ENCODE measurements around the gene ST8SIA4.

ST8SIA4 gene

GRCh38 chr5:100903039-100903887 lies at the start of gene ST8SIA4:
Gene ST8SIA4, minus strand, starts transcription at chr5:100903282. Its CDS starts 327 bp downstream, at chr5:100902955.
- DNase-seq (ENCODE audit: low read depth) = peak; percentile 89

GRCh38 chr5:100950985-100951384 lies 47.9 kb upstream of the ST8SIA4 start:
- DNase-seq (ENCODE audit: low read depth) = no peak

- DNase-seq (ENCODE audit: low read depth) = no peak
These were observed 10.2 kb upstream of the ST8SIA4 start for GRCh38 chr5:100913298-100913697.

- no peak for DNase-seq (ENCODE audit: low read depth)
These were observed 6.0 kb upstream of the ST8SIA4 start for GRCh38 chr5:100909034-100909433.

DNA sequence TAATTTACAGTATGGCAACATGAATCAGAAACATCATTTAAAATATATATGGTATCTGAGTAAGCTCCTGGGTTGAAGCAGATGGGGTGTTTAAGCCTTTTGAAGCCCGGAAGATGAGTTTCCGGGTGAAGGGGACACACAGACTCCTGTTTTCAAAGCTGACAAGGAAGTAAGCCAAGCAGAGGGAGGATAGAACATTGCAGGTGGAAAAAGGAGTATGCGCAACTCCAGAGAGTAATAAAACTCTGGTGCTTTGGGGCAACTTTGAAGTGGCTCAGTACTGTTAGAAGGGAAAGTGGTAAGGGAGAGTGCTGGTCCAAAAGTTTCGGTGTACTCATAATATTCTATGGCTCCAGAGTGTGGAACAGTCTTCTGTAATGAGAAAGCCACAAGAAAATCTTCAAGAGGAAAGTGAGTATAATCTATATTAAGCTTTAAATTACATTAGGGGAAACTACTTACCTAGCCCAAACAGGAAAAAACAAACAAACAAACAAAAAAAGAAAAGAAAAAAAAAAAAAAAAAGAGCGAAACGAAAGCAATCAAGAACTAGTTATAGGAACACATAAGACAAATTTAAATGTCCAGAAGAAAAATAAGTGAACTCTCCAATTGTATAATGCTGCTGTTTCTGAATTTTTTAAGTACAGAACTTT lies 2.3 kb upstream of the ST8SIA4 start:
- DNase-seq (ENCODE audit: low read depth) = peak; percentile 6

DNA sequence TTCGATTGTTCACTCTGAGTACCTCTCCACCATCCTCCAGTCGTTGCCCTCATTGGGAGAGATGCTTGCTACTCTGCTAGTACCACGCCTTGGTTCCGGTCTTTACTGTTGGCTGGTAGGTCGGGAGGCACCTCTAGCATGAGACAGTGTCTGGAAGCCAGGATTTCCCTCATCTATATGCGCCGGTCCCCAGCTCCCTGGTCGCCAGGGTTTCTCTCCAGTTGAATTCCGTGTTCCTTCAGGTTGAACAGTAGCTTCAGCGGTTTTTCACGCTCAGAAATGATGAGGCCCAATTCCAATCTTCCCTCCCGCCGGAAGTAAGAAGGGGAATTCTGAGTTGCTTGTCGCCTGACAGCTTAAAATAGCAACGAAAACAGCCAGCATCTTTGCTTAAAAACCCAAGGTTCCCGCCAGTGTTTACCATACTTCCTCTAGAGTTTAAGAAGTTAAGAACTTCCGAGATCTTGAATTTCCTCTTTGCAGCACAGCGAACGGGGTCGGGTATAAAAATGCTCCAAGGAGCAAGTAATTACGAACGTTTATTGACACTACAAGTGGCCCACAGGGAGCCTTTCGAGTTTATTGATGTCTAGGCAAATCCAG lies 1.3 kb upstream of the ST8SIA4 start:
- DNase-seq (ENCODE audit: low read depth) = peak; percentile 56

DNA sequence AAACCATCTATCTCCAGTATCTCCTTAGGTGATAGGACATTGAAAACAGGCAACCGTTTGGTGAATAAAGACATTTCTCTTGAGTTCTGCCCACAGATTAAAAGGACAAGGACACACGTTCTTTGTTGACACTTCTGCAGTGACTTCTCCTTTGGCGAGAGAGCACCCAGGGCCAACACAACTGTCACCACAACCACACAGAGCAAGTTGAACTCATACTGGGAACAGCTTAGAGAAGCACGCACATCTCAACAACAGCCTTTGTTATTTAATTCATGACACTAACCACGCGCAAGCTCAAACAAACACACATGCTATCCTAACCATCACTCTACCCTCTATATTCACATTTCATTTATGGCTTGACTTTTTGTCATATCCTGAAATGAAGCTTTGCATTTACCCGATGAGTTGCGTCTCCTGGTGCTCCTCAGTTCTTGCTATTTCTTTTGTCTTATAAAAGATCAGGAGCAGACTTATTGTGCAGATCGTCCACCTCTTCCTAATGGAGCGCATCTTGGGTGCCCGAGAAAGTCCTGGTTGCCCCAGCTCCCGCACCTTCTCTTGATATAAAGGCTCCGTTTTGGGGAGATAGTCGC lies 543 bp downstream of the ST8SIA4 start:
- no peak for DNase-seq (ENCODE audit: low read depth)

- DNase-seq (ENCODE audit: low read depth) = peak; percentile 64
These were observed 1.2 kb downstream of the ST8SIA4 start for GRCh38 chr5:100901821-100902341.

- DNase-seq (ENCODE audit: low read depth) = peak; percentile 90
These were observed 2.0 kb downstream of the ST8SIA4 start for GRCh38 chr5:100900796-100901781.

DNA sequence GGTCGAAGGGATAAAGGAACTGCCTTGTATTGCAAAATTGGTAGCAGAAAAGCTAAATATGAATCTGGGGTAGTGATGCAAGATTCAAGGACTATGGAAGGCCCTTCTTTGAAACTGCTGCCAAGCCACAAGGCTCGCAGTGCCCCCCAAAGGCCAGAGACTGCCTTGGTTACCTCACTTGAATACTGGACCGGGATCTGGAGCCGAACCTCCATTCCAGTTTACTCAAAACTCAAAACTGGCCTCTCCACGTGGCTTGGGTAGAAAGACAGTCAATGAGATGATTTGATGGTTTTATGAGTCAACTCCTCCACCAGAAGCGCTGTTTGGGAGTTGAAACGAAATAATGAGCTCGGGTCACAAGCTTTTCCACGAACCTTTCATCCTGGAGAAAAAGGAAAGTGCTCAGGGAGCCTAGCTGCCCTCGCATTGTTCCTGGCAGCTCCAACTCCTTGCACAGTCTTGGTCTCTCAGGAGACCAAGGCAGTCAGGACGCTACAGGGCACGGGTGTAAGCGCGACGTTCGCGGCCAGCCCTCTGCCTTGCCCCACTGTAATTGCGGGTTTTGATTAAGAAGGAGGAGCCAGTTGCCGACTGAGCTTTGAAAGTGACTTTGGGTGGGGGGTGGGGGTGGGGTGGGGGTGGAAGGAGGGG lies 2.8 kb downstream of the ST8SIA4 start:
- no peak for DNase-seq (ENCODE audit: low read depth)

GRCh38 chr5:100899675-100900074 lies 3.4 kb downstream of the ST8SIA4 start:
- no peak for DNase-seq (ENCODE audit: low read depth)

DNA sequence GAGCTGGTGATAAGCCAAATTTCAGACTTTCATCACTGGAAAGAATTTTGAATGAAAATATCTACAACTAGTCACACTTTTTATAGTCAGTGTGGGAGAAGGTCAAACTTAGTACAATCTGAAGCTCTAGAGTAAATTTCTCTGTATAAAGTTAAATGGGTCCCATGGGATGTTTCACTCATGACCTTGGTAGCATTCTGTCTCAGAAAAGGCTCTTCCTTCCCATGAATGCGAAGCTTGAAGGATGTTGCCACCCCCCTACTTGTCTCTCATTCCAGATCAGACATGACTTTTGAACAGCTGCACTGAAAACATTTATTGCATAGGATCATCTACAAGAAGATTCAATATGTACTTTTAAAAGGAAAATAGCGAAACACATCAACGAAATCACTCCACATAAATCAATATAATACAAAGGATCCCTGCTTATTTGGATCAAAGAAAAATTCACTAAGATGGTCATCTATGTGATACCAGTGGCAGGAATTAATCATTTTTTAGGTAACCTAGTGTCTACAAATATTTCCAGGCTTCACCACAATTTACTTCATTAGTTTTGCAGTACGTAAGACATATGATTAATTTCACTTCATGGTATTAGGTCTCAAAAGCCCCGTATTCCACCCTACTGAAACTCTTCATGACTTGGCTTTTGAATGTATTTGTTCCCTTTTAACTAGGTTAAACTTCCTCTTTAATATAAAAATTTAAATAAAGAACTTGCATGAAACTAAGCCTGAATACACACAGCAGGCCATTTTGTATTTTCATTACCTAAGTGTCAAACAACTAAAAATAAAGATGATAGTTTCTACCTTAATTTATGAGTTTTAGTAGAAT lies 4.4 kb downstream of the ST8SIA4 start:
- DNase-seq (ENCODE audit: low read depth) = no peak

GRCh38 chr5:100896054-100896453 lies 7.0 kb downstream of the ST8SIA4 start:
- DNase-seq (ENCODE audit: low read depth) = no peak

DNA sequence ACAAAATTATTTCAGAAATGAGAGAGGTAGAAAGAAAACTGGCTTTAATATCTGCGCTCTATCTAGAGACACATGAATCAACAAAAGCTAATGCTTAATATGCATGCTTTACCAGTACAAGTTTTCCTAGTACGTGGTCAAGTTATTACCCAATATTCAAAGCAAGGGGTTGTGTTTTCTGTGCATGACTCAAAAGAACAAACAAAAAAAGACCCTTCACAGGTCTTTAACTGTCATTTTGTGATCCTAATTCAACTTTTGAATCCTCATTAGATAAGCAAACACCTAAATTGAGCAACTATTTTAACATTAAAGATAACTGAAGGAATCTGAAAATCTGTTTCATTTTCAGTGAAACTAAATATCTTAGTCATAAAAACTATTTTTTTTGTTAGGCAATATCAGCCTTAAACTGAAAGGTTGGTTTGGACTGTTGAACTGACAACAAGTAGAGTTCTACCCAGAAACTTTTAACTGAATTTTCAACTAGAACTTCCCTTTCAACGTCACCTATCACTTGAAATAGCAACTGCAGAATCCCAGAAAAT lies 12.5 kb downstream of the ST8SIA4 start:
- DNase-seq (ENCODE audit: low read depth) = no peak

DNA sequence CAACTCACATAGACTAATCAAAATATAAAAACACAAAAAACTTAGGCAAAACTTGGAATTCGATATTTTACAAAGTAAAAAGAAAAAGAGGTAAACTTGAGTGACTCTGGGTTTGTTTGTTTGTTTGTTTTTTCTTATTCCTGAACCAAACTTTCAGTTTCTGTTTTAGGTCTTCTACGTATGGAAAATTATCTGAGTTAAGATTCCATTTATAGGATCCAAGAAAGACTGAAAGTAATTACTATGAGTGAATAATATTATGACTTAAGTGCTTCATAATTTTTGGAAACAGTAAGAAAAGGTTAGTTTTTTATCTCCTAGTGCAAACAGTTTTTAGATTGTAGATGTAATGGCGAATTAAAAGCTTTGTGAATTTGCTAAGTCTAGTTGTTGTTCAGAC lies 13.2 kb downstream of the ST8SIA4 start:
- DNase-seq (ENCODE audit: low read depth) = no peak

DNA sequence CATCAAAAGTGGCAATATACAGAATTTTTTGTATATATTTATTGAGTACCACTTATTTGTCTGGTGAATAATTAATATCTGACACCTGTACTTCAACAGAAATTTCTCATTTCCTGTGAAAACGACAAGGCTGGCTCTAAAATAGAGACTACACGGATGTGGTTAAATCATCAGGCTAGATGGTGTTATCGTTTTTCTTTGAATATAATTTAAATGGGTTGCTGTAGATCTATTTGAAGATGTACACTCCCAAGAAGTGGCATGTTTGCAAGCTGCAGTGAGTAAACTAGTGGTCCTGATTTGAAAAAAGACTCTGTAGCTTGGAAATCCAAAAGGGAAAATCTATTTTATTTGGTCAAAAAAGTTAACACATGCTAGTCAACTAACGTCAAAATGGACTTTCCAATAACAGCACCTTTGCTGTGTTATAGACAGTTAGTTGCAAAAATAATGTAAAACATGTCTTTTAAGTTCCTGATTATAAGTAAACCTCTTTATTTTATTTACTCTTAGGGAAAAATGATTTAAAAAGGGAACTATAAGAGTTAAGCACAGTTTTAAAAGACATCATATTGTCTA lies 13.8 kb downstream of the ST8SIA4 start:
- no peak for DNase-seq (ENCODE audit: low read depth)

DNA sequence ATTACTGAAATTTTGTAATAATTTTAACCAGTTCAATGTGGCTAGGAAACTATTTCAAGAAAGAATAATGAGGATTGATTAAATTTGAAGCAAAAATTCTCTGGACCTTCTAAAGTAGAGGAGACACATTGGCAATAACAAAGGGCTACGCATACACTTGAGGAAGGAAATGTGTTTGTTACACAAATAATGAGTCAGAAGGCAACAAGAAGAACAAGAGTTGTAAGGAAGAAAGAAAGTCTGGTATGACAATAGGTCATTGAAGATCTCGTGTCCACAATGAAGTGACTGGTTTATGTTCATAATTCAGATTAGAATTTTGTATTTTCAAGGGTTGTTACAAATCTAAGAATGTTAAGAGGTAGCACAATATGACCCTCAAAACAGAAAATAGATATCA lies 25.8 kb downstream of the ST8SIA4 start:
- DNase-seq (ENCODE audit: low read depth) = no peak

- no peak for DNase-seq (ENCODE audit: low read depth)
These were observed 30.5 kb downstream of the ST8SIA4 start for GRCh38 chr5:100872408-100873190.

Measured in T-helper 22 cell (primary cell).